Left colon (tissue), 2 donors: ENCODE results near the gene MIPEP. TPM values are rescaled to one million over a fixed set of nuclear protein-coding genes. Genes with fewer than 3 reads are reported as not detected.
"Not testable (repeated sequence)": the region's sequence is repeated elsewhere in the genome, so short reads cannot be mapped to it uniquely, and the experiment has no call there.

Experiments
- ATAC-seq: fragments of 200-7000 bp; cut with Tn5 transposase; one replicate; pipeline ENCODE4 v1.9.1; 2020; ENCODE audit warnings: mild to moderate bottlenecking, moderate library complexity
- DNase-seq, 2 donors: peaks; one replicate each; pipeline ENCODE4 v3.0.0-alpha.2; 2020
- intact Hi-C, 2 donors: fragments of 100-400 bp; cut with DNase I in 1 of 2; cut with micrococcal nuclease in 1 of 2; formaldehyde crosslinking; loops; one replicate each; pipeline versions ENCODE4 v1.11.2 to v1.14.0; 2022; cut with DNase I, micrococcal nuclease
- long read RNA-seq: library from polyadenylated mRNA; unstranded; transcript quantifications from one replicate; pipeline ENCODE4 v2.0.0, GENCODE V29; 2021
- total RNA-seq, 2 donors: library from RNA; stranded (reverse); fragmentation: NEBNext Ultra II Directional; extraction: Animal tissue kit (Norgen Biotek cat#: 25700); gene quantifications; one replicate each; pipeline ENCODE4 v1.2.1, GENCODE V29; 2021
- donor health status: DM: no; HTN: no; CAD: no.
- donor health status: DM: yes; HTN: yes; CAD: no.

MIPEP gene
- total RNA-seq, result 10 to 100 TPM; 24.2 to 30.4 TPM
- long read RNA-seq, transcript MIPEP-201 (19 exons, 2,400 nt), result major isoform, 67 of 76 reads
- long read RNA-seq, partial matches to known transcripts, result 1 of 76 reads
- long read RNA-seq, other reads (novel, unspliced or antisense), result 8 of 76 reads

DNA sequence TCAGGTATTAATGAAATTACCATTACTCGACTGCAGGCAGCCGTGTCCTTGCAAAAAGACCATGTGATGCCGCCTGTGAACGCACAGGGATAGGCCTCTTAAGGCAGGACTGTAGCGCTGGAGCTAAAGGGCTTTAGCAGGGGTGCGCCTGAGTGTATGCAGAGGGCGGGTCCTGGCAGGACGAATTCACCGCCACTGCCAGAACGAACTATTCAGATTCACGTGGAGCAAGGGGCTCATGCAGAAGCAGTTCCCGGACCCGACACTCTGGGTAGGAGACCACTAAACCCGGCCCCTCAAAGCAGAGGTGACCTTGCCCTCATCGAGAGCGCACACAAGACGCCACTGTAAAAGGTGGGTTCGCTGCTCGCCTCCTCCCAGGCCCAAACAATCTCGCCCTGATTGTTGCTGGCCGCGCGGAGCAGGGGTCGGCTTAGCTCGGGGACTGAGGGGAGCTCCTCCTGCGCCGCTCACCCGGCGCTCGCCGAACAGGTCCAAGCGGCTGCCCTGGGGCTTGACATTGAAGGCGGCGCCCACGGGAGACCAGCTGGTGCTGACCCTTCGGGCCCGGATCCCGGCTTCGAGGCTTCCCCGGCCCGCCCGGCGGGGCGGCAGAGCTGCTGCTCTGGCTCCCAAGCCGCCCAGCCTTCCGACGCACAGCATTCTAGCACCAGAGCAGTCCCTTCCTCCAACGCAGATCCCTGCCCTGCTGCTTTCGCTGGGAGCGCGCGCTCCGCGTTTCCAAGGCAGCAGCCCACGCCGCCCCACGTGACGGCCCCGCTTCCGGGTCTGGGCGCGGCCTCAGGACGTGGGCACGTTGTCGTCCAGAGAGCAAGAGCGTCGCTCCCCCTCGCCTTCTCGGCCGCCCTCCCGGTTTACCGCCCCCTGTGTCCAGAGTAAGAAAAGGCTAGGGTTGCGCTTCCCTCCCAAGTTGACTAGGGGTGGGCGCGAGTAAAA lies at the start of gene MIPEP:
MIPEP (minus strand) TSS at position 743 of the 957 bp plus-strand sequence; CDS start at position 663, 80 bp downstream.
- intact Hi-C loops, result no loop called here

DNA sequence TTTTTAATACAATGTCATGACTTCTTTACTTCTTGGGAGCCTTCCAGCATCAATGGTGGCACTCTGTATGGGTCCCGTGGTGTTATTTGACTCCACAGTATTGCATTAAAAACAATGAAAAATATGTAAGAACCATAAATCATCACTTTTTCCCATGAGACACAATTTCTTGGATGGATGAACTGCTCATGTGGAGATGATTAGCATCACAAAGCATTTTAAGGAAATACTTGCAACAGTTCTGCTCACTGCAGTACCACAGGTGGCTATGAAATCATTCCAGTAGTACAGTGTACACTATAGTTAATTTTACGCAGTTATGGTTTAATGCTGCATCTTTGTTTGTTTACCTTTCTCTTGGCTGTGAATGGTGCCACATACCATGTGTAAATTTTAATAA lies 45.3 kb upstream of the MIPEP start:
- DNase-seq, result no peak
- intact Hi-C loops, result no loop called here

More for the DNA sequence above, at the start of gene MIPEP:
- DNase-seq, result peak; percentile 92 to 93
- ATAC-seq, result peak; percentile 96

DNA sequence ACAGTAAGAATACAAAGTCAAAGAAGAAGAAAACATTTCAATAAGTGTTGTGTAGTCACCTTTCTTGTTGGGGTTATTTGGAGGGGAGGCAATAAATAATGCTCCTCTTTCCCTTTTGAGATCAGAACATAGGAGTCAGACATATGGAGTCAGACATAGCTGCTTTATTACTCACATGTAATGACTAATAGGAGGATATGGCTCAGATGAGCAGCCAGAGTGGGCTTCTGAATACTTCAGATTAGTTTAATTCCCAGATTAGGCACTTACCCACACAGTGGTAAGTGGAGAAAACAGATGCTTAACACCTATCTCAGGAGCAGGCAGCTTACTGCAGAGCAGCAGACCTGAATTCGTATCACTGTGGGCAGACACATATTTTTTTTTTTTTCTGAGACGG lies 39.8 kb upstream of the MIPEP start:
- ATAC-seq (no peak), DNase-seq (no peak)
- intact Hi-C loops, result loop anchor here in 1 of 2 donors (10.0 kb wide), 1 partner anchor 296 kb away; no protein-coding TSS in a partner anchor

More for the DNA sequence above, 45.3 kb upstream of the MIPEP start:
- ATAC-seq, result no peak

- no peak for ATAC-seq
- intact Hi-C loops, result loop anchor here in 1 of 2 donors (10.0 kb wide), 1 partner anchor 302 kb away; no protein-coding TSS in a partner anchor
- DNase-seq, result no peak
These were observed 33.8 kb upstream of the MIPEP start for GRCh38 chr13:23923031-23923430.

- DNase-seq, result no peak
- ATAC-seq, result no peak
- intact Hi-C loops, result loop anchor here in 1 of 2 donors (10.0 kb wide), 1 partner anchor 303 kb away; no protein-coding TSS in a partner anchor
These were observed 33.1 kb upstream of the MIPEP start for GRCh38 chr13:23922005-23922932.

DNA sequence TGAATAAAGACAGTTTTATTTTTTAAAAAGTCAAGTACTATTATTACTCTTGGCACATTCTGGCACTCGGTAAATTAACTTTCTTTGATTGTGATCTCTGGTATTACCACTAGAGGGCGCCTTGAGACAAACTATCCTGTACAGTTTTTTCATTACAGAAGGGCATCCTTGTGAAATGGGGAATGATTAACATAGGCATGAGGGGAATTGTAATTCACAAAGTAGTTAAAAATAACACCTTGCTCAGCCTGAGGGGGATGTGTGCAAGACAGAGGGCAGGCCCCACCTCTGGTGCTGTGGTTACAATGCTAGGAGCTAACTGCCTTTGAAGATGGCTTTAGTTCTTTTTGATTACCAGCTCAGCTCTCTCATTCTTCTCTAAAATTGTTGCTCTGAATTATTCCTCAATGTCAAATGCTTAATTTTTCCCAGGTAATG lies 32.3 kb upstream of the MIPEP start:
- ATAC-seq, result peak; percentile 56
- DNase-seq, result no peak
- intact Hi-C loops, result loop anchor here in 1 of 2 donors (10.0 kb wide), 1 partner anchor 303 kb away; no protein-coding TSS in a partner anchor

DNA sequence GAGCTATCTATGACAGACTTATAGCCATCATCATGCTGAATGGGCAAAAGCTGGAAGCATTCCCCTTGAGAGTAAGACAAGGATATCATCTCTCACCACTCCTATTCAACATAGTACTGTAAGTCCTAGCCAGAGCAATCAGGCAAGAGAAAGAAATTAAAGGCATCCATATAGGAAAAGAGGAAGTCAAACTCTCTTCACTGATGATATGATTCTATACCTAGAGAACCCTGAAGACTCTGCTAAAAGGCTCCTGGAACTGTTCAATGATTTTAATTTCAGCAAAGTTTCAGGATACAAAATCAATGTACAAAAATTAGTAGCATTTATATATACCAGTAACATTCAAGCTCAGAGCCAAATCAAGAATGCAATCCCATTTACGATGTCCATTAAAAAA lies 29.8 kb upstream of the MIPEP start:
- ATAC-seq (no peak), DNase-seq (no peak)
- intact Hi-C loops, result no loop called here

- ATAC-seq (no peak), DNase-seq (no peak)
- intact Hi-C loops, result no loop called here
These were observed 29.0 kb upstream of the MIPEP start for GRCh38 chr13:23918208-23918607.

GRCh38 chr13:23915308-23915707 lies 26.1 kb upstream of the MIPEP start:
- ATAC-seq (peak; percentile 55), DNase-seq (no peak)
- intact Hi-C loops, result no loop called here

DNA sequence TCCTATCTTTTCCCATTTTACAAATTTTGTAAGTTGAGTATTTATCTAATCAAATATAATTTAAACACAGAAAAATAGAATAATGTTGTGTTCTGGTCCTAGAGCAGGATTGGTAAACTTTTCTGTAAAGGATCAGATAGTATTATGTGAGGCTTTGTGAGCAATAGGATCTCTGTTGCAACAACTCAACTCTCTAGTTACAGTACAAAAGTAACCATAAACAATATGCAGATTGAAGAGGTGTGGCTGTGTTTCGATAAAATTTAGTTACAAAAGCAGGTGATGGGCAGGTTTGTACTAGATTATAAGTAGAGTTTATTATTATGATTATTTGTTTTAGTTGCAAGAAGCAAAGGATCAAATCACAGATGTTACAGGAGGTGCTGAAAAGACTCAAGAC lies 23.3 kb upstream of the MIPEP start:
- DNase-seq (no peak), ATAC-seq (no peak)
- intact Hi-C loops, result no loop called here

- ATAC-seq (peak; percentile 92), DNase-seq (no peak)
- intact Hi-C loops, result no loop called here
These were observed 20.4 kb upstream of the MIPEP start for GRCh38 chr13:23909606-23910005.

DNA sequence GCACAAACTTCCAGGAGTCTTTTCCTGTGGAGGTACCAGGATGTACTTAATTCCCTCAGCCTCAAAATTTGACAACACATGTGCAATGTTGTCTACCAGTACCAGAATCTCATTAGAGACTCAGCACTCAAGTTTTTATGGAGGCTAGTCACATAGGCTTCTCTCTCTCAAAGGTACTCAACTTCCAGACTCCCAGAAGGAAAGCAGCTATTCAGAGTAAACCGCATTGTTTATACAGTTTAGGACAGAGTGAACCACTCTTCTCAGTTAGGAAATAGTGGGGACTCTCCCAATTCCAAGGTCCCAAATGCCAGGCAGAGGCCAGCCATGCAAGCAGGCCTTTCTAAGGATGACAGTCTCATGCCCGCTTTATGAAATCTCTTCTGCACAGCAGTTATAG lies 16.6 kb upstream of the MIPEP start:
- ATAC-seq, result no peak
- no peak for DNase-seq
- intact Hi-C loops, result no loop called here

GRCh38 chr13:23903906-23904280 lies 14.7 kb upstream of the MIPEP start:
- intact Hi-C loops, result no loop called here
- no peak for DNase-seq
- ATAC-seq, result no peak

DNA sequence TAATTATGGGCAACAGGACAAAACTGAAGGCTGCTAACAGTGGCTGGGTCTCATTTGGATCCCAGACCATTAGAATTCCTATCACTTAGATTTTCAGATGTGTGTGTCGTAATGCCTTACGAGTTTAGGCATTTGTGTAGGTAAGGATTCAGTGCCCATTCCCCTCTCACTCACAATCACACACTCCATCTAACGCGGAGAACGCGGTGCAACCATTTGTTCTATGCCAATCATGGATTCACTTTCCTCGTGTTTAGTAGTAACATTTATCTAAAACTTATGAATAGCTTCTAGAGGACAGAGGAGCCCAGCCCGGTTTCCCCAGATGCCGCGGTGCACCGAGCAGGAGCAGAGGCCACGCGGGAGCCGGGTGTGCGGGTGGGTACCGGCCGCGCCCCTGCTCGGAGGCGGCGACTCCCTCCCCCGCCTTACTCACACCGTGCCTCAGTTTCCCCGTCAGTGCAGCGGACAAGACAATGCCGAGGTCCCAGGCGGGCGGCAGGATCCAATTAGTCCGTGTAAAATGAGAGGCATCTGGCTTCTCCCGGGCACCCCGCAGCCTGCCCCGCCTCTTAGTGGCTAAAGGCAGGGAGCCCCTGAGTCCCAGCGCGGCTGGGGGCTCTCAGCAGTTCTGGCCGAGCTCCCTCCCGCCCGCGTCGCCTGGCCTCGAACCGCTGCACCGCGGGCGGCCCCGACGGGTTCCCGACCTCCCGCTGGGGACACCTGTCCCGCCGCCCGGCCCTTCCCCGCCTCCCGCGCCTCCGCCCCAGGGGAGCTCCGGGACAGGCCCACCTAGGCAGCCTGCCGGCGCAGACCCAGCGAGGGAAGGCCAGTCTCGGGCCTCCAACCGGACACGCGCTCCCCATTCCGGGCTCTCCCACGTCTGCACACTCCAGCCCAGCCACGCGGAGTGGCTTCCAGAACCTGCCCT lies 14.0 kb upstream of the MIPEP start:
- ATAC-seq (no peak), DNase-seq (no peak)
- intact Hi-C loops, result no loop called here

GRCh38 chr13:23901365-23901764 lies 12.2 kb upstream of the MIPEP start:
- intact Hi-C loops, result no loop called here
- ATAC-seq (no peak), DNase-seq (no peak)

GRCh38 chr13:23899555-23899954 lies 10.4 kb upstream of the MIPEP start:
- intact Hi-C loops, result no loop called here

GRCh38 chr13:23898101-23898500 lies 8.9 kb upstream of the MIPEP start:
- intact Hi-C loops, result no loop called here
- no peak for ATAC-seq
- peak; percentile 26 to 46 for DNase-seq

More at GRCh38 chr13:23899555-23899954, 10.4 kb upstream of the MIPEP start:
- ATAC-seq (peak; percentile 73), DNase-seq (peak in 1 of 2 donors; percentile 45)

- ATAC-seq, DNase-seq, intact Hi-C loops: not testable (repeated sequence)
These were observed 8.3 kb upstream of the MIPEP start, which contains the start of gene C1QTNF9B for GRCh38 chr13:23897452-23897919. TSS of gene C1QTNF9B (minus strand) at chr13:23897502.
